ENCODE measurements around the gene ITSN1. TPM values are rescaled to one million over a fixed set of nuclear protein-coding genes. Genes with fewer than 3 reads are reported as not detected.

ITSN1 gene
- total and polyA plus RNA-seq, 2 experiments from 2014 or later, result 77.9 to 95.7 TPM

DNA sequence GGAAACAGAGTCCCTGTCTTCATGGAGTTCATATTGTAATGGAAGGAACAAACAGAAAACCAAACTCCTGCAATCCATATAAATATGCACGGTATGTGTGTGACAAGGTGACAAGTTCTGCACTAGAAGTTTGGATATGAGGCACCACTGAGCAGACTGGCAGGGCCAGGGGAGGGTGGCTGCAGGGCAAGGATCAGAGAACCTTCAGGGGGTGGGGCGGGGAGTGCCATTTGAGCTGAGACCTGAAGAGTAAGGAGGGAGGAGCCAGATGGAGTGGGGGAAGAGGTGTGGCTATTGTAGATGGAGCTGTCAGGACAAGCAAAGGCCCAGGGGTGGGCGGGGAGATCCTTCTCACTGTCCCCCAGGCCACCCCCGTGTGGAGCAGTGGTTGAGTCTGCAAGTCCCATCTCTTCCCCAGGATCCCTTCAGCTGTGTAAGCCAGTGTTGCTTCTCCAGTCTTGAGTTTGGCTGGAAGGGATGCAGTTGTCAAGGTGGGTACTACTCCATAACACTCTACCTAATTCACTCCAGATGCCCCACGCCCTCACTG lies 196.9 kb downstream of the ITSN1 start (continued):
- TF ChIP-seq, protein P1, sequence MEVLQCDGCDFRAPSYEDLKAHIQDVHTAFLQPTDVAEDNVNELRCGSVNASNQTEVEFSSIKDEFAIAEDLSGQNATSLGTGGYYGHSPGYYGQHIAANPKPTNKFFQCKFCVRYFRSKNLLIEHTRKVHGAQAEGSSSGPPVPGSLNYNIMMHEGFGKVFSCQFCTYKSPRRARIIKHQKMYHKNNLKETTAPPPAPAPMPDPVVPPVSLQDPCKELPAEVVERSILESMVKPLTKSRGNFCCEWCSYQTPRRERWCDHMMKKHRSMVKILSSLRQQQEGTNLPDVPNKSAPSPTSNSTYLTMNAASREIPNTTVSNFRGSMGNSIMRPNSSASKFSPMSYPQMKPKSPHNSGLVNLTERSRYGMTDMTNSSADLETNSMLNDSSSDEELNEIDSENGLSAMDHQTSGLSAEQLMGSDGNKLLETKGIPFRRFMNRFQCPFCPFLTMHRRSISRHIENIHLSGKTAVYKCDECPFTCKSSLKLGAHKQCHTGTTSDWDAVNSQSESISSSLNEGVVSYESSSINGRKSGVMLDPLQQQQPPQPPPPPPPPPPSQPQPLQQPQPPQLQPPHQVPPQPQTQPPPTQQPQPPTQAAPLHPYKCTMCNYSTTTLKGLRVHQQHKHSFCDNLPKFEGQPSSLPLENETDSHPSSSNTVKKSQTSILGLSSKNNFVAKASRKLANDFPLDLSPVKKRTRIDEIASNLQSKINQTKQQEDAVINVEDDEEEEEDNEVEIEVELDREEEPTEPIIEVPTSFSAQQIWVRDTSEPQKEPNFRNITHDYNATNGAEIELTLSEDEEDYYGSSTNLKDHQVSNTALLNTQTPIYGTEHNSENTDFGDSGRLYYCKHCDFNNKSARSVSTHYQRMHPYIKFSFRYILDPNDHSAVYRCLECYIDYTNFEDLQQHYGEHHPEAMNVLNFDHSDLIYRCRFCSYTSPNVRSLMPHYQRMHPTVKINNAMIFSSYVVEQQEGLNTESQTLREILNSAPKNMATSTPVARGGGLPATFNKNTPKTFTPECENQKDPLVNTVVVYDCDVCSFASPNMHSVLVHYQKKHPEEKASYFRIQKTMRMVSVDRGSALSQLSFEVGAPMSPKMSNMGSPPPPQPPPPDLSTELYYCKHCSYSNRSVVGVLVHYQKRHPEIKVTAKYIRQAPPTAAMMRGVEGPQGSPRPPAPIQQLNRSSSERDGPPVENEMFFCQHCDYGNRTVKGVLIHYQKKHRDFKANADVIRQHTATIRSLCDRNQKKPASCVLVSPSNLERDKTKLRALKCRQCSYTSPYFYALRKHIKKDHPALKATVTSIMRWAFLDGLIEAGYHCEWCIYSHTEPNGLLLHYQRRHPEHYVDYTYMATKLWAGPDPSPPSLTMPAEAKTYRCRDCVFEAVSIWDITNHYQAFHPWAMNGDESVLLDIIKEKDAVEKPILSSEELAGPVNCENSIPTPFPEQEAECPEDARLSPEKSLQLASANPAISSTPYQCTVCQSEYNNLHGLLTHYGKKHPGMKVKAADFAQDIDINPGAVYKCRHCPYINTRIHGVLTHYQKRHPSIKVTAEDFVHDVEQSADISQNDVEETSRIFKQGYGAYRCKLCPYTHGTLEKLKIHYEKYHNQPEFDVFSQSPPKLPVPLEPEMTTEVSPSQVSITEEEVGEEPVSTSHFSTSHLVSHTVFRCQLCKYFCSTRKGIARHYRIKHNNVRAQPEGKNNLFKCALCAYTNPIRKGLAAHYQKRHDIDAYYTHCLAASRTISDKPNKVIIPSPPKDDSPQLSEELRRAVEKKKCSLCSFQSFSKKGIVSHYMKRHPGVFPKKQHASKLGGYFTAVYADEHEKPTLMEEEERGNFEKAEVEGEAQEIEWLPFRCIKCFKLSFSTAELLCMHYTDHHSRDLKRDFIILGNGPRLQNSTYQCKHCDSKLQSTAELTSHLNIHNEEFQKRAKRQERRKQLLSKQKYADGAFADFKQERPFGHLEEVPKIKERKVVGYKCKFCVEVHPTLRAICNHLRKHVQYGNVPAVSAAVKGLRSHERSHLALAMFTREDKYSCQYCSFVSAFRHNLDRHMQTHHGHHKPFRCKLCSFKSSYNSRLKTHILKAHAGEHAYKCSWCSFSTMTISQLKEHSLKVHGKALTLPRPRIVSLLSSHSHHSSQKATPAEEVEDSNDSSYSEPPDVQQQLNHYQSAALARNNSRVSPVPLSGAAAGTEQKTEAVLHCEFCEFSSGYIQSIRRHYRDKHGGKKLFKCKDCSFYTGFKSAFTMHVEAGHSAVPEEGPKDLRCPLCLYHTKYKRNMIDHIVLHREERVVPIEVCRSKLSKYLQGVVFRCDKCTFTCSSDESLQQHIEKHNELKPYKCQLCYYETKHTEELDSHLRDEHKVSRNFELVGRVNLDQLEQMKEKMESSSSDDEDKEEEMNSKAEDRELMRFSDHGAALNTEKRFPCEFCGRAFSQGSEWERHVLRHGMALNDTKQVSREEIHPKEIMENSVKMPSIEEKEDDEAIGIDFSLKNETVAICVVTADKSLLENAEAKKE (CRISPR knock-in tag; IDR thresholded peaks at IDR 0.05), result no peak
- no peak for TF ChIP-seq EZH2 (IDR thresholded peaks at IDR 0.05; ENCODE audit: low read depth, unreplicated experiment)

DNA sequence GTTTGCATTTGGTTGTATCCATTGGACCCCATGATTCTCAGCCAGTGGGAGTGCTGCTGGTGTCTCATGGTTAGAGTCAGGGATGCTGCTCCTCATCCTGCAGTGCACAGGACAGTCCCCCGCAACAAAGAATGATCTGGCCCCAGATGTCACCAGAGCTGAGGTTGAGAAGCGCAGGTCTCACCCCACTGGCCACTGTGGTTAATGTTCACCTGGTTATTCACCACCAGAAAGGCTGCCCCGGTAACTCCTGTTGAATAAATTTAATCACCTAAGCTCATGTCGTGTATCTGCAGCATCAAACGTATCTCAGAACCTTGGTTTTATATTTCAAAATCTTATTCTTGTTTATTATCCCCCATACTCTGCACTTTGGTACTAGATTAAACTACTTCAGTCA lies 197.5 kb downstream of the ITSN1 start:
- Histone ChIP-seq H3K4me3 (no peak overlapping the region), H3K27me3 (ENCODE audit: insufficient read depth) (no peaks in the 10 kb centered on the region), H3K27ac (ENCODE audit: low read depth) (no peak overlapping the region), H3K4me2 (no peak overlapping the region), H3F3A (replicated peaks; ENCODE audit: low read depth) (no peaks in the 10 kb centered on the region), H2AFZ (no peak overlapping the region), H3K36me3 (ENCODE audit: insufficient read depth) (no peaks in the 10 kb centered on the region), H3K9me2 (ENCODE audit: insufficient read depth) (no peaks in the 10 kb centered on the region), H3K79me2 (replicated peaks; ENCODE audit: insufficient read depth) (no peaks in the 10 kb centered on the region), H4K20me1 (replicated peaks; ENCODE audit: insufficient read depth) (0 out of 2 replicates have a peak, but pooled peaks cover 9% of the 10 kb centered on the region), H3K4me1 (ENCODE audit: insufficient read depth) (no peaks in the 10 kb centered on the region)
- Mint-ChIP-seq H3K27ac (no peak overlapping the region; the same call in 1 of the 2 replicates), H3K9me3 (no peaks in the 10 kb centered on the region), H3K27me3 (ENCODE audit: insufficient read depth, low read depth, poor library complexity) (peaks cover 6% of the 10 kb centered on the region), H3K36me3 (ENCODE audit: low read depth) (peaks cover 34% of the 10 kb centered on the region), H3K4me1 (peaks cover 1% of the 10 kb centered on the region; the same call in 2 of the 3 replicates), H3K4me3 (no peak overlapping the region)
- DNase-seq (ENCODE audit: low spot score), result no peak
- no peak for ATAC-seq
- TF ChIP-seq, protein P1 (CRISPR knock-in tag; IDR thresholded peaks at IDR 0.05), result no peak
- no peak for TF ChIP-seq JUNB (IDR thresholded peaks at IDR 0.05; ENCODE audit: unreplicated experiment)
- TF ChIP-seq NANOG (IDR thresholded peaks at IDR 0.05; ENCODE audit: borderline replicate concordance), result no peak
- no peak for TF ChIP-seq POLR2AphosphoS5 (IDR thresholded peaks at IDR 0.05; ENCODE audit: low read depth)
- no peak for TF ChIP-seq EZH2 (IDR thresholded peaks at IDR 0.05; ENCODE audit: low read depth, unreplicated experiment)
- no peak for TF ChIP-seq EZH2phosphoT487 (IDR thresholded peaks at IDR 0.05; ENCODE audit: unreplicated experiment)
- TF ChIP-seq ZNF331 (CRISPR knock-in tag; IDR thresholded peaks at IDR 0.05; ENCODE audit: low read depth), result no peak
